Smooth muscle cell (in vitro differentiated cells): ENCODE data around the gene OLFML1. TPM values are rescaled to one million over a fixed set of nuclear protein-coding genes. Genes with fewer than 3 reads are reported as not detected.

ENCODE experiments used
- DNase-seq: peaks from one replicate; lab custom pipeline; 2025; ENCODE audit not compliant: unreplicated experiment; lab: John Stamatoyannopoulos, UW
- H2AFZ ChIP-seq: fragments of 200-600 bp; sonication (generic); 2 replicates; pipeline ENCODE4 v1.6.0; 2016; ENCODE audit warnings: antibody characterized with exemption, low read depth, mild to moderate bottlenecking
- H3F3A ChIP-seq: fragments of 200-600 bp; sonication (generic); 2 replicates; pipeline ENCODE4 v1.6.0; 2017; ENCODE audit warnings: antibody characterized with exemption, low read depth
- H3K27ac ChIP-seq: fragments of 200-600 bp; sonication (generic); 2 replicates; pipeline ENCODE4 v1.5.1; 2016; ENCODE audit warnings: low read depth, mild to moderate bottlenecking
- H3K27me3 ChIP-seq: fragments of 200-600 bp; sonication (generic); 2 replicates; pipeline ENCODE4 v1.6.1; 2016; ENCODE audit warnings: low read depth, mild to moderate bottlenecking
- H3K36me3 ChIP-seq: fragments of 200-600 bp; sonication (generic); 2 replicates; pipeline ENCODE4 v1.5.1; 2016; ENCODE audit warnings: low read depth
- H3K4me1 ChIP-seq: fragments of 200-600 bp; sonication (generic); 2 replicates; pipeline ENCODE4 v1.5.1; 2016; ENCODE audit warnings: low read depth
- H3K4me2 ChIP-seq: fragments of 200-600 bp; sonication (generic); 2 replicates; pipeline ENCODE4 v1.6.0; 2016; ENCODE audit warnings: mild to moderate bottlenecking
- H3K4me3 ChIP-seq: fragments of 200-600 bp; sonication (generic); 2 replicates; pipeline ENCODE4 v1.5.1; 2016; ENCODE audit warnings: mild to moderate bottlenecking
- H3K79me2 ChIP-seq: fragments of 200-600 bp; sonication (generic); 2 replicates; pipeline ENCODE4 v1.6.0; 2016; ENCODE audit warnings: low read depth, mild to moderate bottlenecking
- H3K9ac ChIP-seq: fragments of 200-600 bp; sonication (generic); 2 replicates; pipeline ENCODE4 v1.6.0; 2016; ENCODE audit warnings: low read depth
- H3K9me3 ChIP-seq: fragments of 200-600 bp; sonication (generic); replicated peaks from 2 replicates; pipeline ENCODE4 v1.5.1; 2016; ENCODE audit warnings: low read depth
- H4K20me1 ChIP-seq: fragments of 200-600 bp; sonication (generic); 2 replicates; pipeline ENCODE4 v1.6.0; 2016; ENCODE audit warnings: low read depth
- CTCF ChIP-seq: fragments of 200-600 bp; sonication (generic); IDR thresholded peaks from 2 replicates; pipeline ENCODE4 v1.5.1; 2017; ENCODE audit warnings: borderline replicate concordance, mild to moderate bottlenecking, antibody characterized with exemption; ENCODE audit not compliant: insufficient read depth, poor library complexity, severe bottlenecking
- WGBS: methylation state at CpG from one replicate; pipeline ENCODE4 v1.1.7; 2016; ENCODE audit warnings: low lambda C conversion rate; 5-methylcytosine and 5-hydroxymethylcytosine counted together
- polyA plus RNA-seq: library from polyadenylated mRNA; unstranded; fragments of >200 nt; fragmentation: Nextera tagmentation; extraction: Ambion mirVana; gene quantifications from 2 replicates; pipeline ENCODE4 v1.2.1, GENCODE V29; 2016
- total RNA-seq: library from RNA; depleted of rRNA; stranded (reverse); fragments of >200 nt; gene quantifications from 2 replicates; pipeline ENCODE4 v1.2.3, GENCODE V29; 2014

The OLFML1 gene
- total and polyA plus RNA-seq, 2 experiments from 2014 or later: 0.14 TPM; not detected in 1

GRCh38 chr11:7449211-7449840 lies 36.0 kb upstream of the OLFML1 start:
- Histone ChIP-seq H3K9me3 (no peaks in the 10 kb centered on the region), H3K9ac (no peak overlapping the region), H2AFZ (no peak overlapping the region), H3F3A (no peaks in the 10 kb centered on the region), H3K27me3 (no peaks in the 10 kb centered on the region), H3K27ac (no peak overlapping the region), H3K4me1 (peaks cover 11% of the 10 kb centered on the region), H3K4me3 (no peak overlapping the region), H3K4me2 (no peak overlapping the region), H4K20me1 (no peaks in the 10 kb centered on the region), H3K79me2 (no peaks in the 10 kb centered on the region), H3K36me3 (no peaks in the 10 kb centered on the region)
- 89% methylated on average over 3 of the region's 3 CpGs for WGBS
- TF ChIP-seq CTCF: no peak
- no peak for DNase-seq

GRCh38 chr11:7449841-7450214 lies 35.5 kb upstream of the OLFML1 start:
- H3F3A ChIP-seq: no peaks in the 10 kb centered on the region
- H3K79me2 ChIP-seq: no peaks in the 10 kb centered on the region
- no peaks in the 10 kb centered on the region for H3K27me3 ChIP-seq
- WGBS: 76% methylated on average over 4 of the region's 4 CpGs
- H3K4me1 ChIP-seq: peaks cover 6% of the 10 kb centered on the region
- H3K4me2 ChIP-seq: no peak overlapping the region
- H3K9me3 ChIP-seq: no peaks in the 10 kb centered on the region
- H4K20me1 ChIP-seq: no peaks in the 10 kb centered on the region
- H3K4me3 ChIP-seq: no peak overlapping the region
- H3K27ac ChIP-seq: no peak overlapping the region
- H3K36me3 ChIP-seq: no peaks in the 10 kb centered on the region
- TF ChIP-seq CTCF: no peak
- H3K9ac ChIP-seq: no peak overlapping the region
- no peak overlapping the region for H2AFZ ChIP-seq
- no peak for DNase-seq

- Histone ChIP-seq H3K27me3 (no peaks in the 10 kb centered on the region), H3K27ac (no peak overlapping the region), H3K4me2 (no peak overlapping the region), H3K9ac (no peak overlapping the region), H3K4me3 (no peak overlapping the region), H3F3A (no peaks in the 10 kb centered on the region), H3K79me2 (no peaks in the 10 kb centered on the region), H3K9me3 (no peaks in the 10 kb centered on the region), H3K36me3 (no peaks in the 10 kb centered on the region), H2AFZ (no peak overlapping the region), H4K20me1 (no peaks in the 10 kb centered on the region), H3K4me1 (no peaks in the 10 kb centered on the region)
- TF ChIP-seq CTCF: no peak
- WGBS: 87% methylated on average over 3 of the region's 3 CpGs
- DNase-seq: no peak
These were observed 34.5 kb upstream of the OLFML1 start for GRCh38 chr11:7450836-7451235.

- Histone ChIP-seq H3K27me3 (no peaks in the 10 kb centered on the region), H3K36me3 (no peaks in the 10 kb centered on the region), H3F3A (no peaks in the 10 kb centered on the region), H2AFZ (no peak overlapping the region), H3K4me1 (no peaks in the 10 kb centered on the region), H3K4me3 (no peak overlapping the region), H3K79me2 (no peaks in the 10 kb centered on the region), H3K9ac (no peak overlapping the region), H3K9me3 (no peaks in the 10 kb centered on the region), H3K27ac (no peak overlapping the region), H4K20me1 (no peaks in the 10 kb centered on the region), H3K4me2 (no peak overlapping the region)
- DNase-seq: no peak
- no peak for TF ChIP-seq CTCF
- 64% methylated on average over 3 of the region's 3 CpGs for WGBS
These were observed 33.8 kb upstream of the OLFML1 start for GRCh38 chr11:7451520-7451919.
